Measurements from ENCODE around the gene HOOK1.

The HOOK1 gene

GRCh38 chr1:59924653-59925052 lies 109.9 kb downstream of the HOOK1 start:
- no peak for TF ChIP-seq CTCF (IDR thresholded peaks at IDR 0.05; ENCODE audit: low read depth, low read length)
- DNase-seq (ENCODE audit: extremely low read depth, low read depth) = no peak

Data from AG09319 (cell line).